ENCODE data around the gene USP7. TPM values are rescaled to one million over a fixed set of nuclear protein-coding genes. Genes with fewer than 3 reads are reported as not detected.

The USP7 gene
- total RNA-seq, 1 experiment from 2014 or later = 73.8 TPM

DNA sequence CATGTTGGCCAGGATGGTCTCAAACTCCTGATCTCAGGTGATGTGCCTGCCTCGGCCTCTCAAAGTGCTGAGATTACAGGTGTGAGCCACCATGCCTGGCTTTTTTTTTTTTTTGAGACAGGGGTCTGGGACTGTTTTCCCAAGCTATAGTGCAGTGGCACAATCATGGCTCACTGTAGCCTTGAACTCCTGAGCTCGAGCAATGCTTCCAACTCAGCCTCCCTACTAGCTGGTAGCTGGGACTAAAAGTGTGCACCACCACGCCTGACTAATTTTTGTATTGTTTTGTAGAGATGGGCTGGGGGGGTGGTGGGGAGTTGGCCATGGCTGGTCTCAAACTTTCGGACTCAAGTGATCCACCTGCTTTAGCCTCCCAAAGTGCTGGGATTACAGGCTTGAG is 36.1 kb upstream of the USP7 start:
- CTCF ChIA-PET = no interaction called here
- Histone ChIP-seq H3K9me2 (replicated peaks; ENCODE audit: low read length) (no peaks in the 10 kb centered on the region), H3K4me2 (ENCODE audit: low read length) (no peak overlapping the region), H3K4me3 (ENCODE audit: low read length) (no peak overlapping the region), H3K27me3 (ENCODE audit: low read length) (no peaks in the 10 kb centered on the region), H3K4me1 (ENCODE audit: insufficient read depth, low read length) (no peaks in the 10 kb centered on the region), H3K9me3 (ENCODE audit: low read length) (no peaks in the 10 kb centered on the region), H4K20me1 (ENCODE audit: low read length) (no peaks in the 10 kb centered on the region), H2AFZ (ENCODE audit: low read length) (no peak overlapping the region), H3F3A (ENCODE audit: low read length, unreplicated experiment) (no peaks in the 10 kb centered on the region), H3K79me2 (ENCODE audit: low read length) (no peaks in the 10 kb centered on the region), H3K9ac (ENCODE audit: low read length) (no peak overlapping the region), H3K36me3 (ENCODE audit: low read depth, low read length) (no peaks in the 10 kb centered on the region), H3K27ac (ENCODE audit: low read length) (no peak overlapping the region)
- DNase-seq (no peak), ATAC-seq (no peak)
- no TSS peak for BruUV-seq (replicated peaks)
- POLR2A ChIA-PET (ENCODE audit: unreplicated experiment) = no interaction called here
- intact Hi-C loops (cut with micrococcal nuclease) = loop anchor here (10.0 kb wide), 1 partner anchor 65 kb away; no protein-coding TSS in a partner anchor
- TF ChIP-seq, protein P1, sequence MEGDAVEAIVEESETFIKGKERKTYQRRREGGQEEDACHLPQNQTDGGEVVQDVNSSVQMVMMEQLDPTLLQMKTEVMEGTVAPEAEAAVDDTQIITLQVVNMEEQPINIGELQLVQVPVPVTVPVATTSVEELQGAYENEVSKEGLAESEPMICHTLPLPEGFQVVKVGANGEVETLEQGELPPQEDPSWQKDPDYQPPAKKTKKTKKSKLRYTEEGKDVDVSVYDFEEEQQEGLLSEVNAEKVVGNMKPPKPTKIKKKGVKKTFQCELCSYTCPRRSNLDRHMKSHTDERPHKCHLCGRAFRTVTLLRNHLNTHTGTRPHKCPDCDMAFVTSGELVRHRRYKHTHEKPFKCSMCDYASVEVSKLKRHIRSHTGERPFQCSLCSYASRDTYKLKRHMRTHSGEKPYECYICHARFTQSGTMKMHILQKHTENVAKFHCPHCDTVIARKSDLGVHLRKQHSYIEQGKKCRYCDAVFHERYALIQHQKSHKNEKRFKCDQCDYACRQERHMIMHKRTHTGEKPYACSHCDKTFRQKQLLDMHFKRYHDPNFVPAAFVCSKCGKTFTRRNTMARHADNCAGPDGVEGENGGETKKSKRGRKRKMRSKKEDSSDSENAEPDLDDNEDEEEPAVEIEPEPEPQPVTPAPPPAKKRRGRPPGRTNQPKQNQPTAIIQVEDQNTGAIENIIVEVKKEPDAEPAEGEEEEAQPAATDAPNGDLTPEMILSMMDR (conservative IDR thresholded peaks at IDR 0.05; ENCODE audit: low read depth, low read length) = no peak
- TF ChIP-seq EZH2 (IDR thresholded peaks at IDR 0.05; ENCODE audit: low read length, unreplicated experiment) (no peak), EZH2phosphoT487 (IDR thresholded peaks at IDR 0.05; ENCODE audit: borderline replicate concordance, low read length) (no peak)

DNA sequence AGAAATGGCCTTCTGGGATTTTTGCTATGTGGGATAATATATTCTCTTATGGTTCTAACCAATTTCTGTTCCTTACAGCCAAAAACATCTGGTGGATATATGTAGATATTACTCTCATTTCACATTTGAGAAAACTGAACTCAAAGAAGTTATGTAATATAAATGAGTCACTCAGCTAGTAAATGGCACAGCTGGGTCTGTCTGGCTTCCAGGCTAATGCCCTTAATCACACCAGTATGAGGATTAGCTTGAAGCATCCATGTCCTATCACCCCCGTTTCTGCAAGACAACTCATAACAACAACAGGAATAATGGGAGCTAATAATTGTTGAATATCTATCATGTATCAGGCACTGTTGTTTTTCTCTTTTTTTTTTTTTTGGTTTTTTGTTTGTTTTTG is 34.4 kb upstream of the USP7 start:
- POLR2A ChIA-PET (ENCODE audit: unreplicated experiment) = no interaction called here
- TF ChIP-seq, protein P1 (conservative IDR thresholded peaks at IDR 0.05; ENCODE audit: low read depth, low read length) = no peak
- TF ChIP-seq EZH2 (IDR thresholded peaks at IDR 0.05; ENCODE audit: low read length, unreplicated experiment) (no peak), EZH2phosphoT487 (IDR thresholded peaks at IDR 0.05; ENCODE audit: borderline replicate concordance, low read length) (no peak)

DNA sequence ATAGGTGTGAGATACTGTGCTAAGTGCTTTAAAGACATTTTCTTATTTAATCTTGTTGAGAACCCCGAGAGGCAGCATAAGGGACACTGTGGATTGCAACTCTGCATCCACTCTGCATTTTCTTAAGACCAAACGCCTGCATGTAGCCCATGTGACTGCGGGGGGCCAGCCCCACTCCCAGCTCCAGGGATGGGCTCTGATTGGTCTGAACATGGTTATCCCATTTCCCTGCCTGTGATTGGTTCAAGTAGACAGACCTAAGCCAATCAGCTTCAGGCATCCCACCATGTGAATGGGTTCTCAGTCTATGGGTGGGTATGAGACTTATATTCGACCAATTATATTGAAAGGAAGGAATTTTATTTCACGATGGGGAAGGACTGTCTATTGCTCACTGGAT is 33.2 kb upstream of the USP7 start:
- ChIA-PET POLR2A (ENCODE audit: unreplicated experiment) (no interaction called here), CTCF (no interaction called here)
- Histone ChIP-seq H3K36me3 (ENCODE audit: low read depth, low read length) (no peaks in the 10 kb centered on the region), H3F3A (ENCODE audit: low read length, unreplicated experiment) (no peaks in the 10 kb centered on the region), H3K9me3 (ENCODE audit: low read length) (no peaks in the 10 kb centered on the region), H3K27me3 (ENCODE audit: low read length) (no peaks in the 10 kb centered on the region), H3K79me2 (ENCODE audit: low read length) (no peaks in the 10 kb centered on the region), H3K9ac (ENCODE audit: low read length) (no peak overlapping the region), H3K9me2 (replicated peaks; ENCODE audit: low read length) (no peaks in the 10 kb centered on the region), H3K4me3 (ENCODE audit: low read length) (no peak overlapping the region), H4K20me1 (ENCODE audit: low read length) (no peaks in the 10 kb centered on the region), H3K4me1 (ENCODE audit: insufficient read depth, low read length) (no peaks in the 10 kb centered on the region; the same call in 1 of the 2 replicates), H3K27ac (ENCODE audit: low read length) (no peak overlapping the region), H2AFZ (ENCODE audit: low read length) (no peak overlapping the region), H3K4me2 (ENCODE audit: low read length) (no peak overlapping the region)
- intact Hi-C loops (cut with micrococcal nuclease) = no loop called here
- BruUV-seq (replicated peaks) = no TSS peak
- ATAC-seq = no peak
- DNase-seq = no peak
- no peak for TF ChIP-seq EZH2 (IDR thresholded peaks at IDR 0.05; ENCODE audit: low read length, unreplicated experiment)
- no peak for TF ChIP-seq EZH2phosphoT487 (IDR thresholded peaks at IDR 0.05; ENCODE audit: borderline replicate concordance, low read length)

More for the DNA sequence above, 34.4 kb upstream of the USP7 start:
- Histone ChIP-seq H4K20me1 (ENCODE audit: low read length) (no peaks in the 10 kb centered on the region), H3K4me2 (ENCODE audit: low read length) (no peak overlapping the region), H3K4me1 (ENCODE audit: insufficient read depth, low read length) (no peaks in the 10 kb centered on the region), H3K27ac (ENCODE audit: low read length) (no peak overlapping the region), H3K36me3 (ENCODE audit: low read depth, low read length) (no peaks in the 10 kb centered on the region), H3K9me3 (ENCODE audit: low read length) (no peaks in the 10 kb centered on the region), H3K27me3 (ENCODE audit: low read length) (no peaks in the 10 kb centered on the region), H3K4me3 (ENCODE audit: low read length) (no peak overlapping the region), H3K9ac (ENCODE audit: low read length) (no peak overlapping the region), H2AFZ (ENCODE audit: low read length) (no peak overlapping the region), H3K9me2 (replicated peaks; ENCODE audit: low read length) (no peaks in the 10 kb centered on the region), H3F3A (ENCODE audit: low read length, unreplicated experiment) (no peaks in the 10 kb centered on the region), H3K79me2 (ENCODE audit: low read length) (no peaks in the 10 kb centered on the region)
- peak; percentile 13 for DNase-seq
- CTCF ChIA-PET = interaction anchor here (0.7 kb wide), 1 partner anchor 11 kb away, joined by 4 read pairs; no protein-coding TSS in a partner anchor
- no TSS peak for BruUV-seq (replicated peaks)
- ATAC-seq = peak; percentile 29; the same call in 1 of the 2 replicates
- intact Hi-C loops (cut with micrococcal nuclease) = no loop called here
